Measurements from ENCODE around the gene POU2F2.

The POU2F2 gene

GRCh38 chr19:42155796-42156195 lies 23.6 kb upstream of the POU2F2 start:
- DNase-seq (ENCODE audit: low read depth in 4 of 4, low spot score in 1 of 4), result no peak

- no peak for DNase-seq (ENCODE audit: low read depth in 4 of 4, low spot score in 1 of 4)
Observed at GRCh38 chr19:42154471-42155323, 22.5 kb upstream of the POU2F2 start.

- DNase-seq (ENCODE audit: low read depth in 4 of 4, low spot score in 1 of 4), result no peak
Observed at GRCh38 chr19:42153672-42154433, 21.6 kb upstream of the POU2F2 start.

GRCh38 chr19:42152910-42153671 lies 20.8 kb upstream of the POU2F2 start:
- no peak for DNase-seq (ENCODE audit: low read depth in 4 of 4, low spot score in 1 of 4)

- DNase-seq (ENCODE audit: low read depth in 4 of 4, low spot score in 1 of 4), result no peak
Observed at GRCh38 chr19:42151782-42152684, 19.8 kb upstream of the POU2F2 start.

- DNase-seq (ENCODE audit: low read depth in 4 of 4, low spot score in 1 of 4), result no peak
Observed at GRCh38 chr19:42150911-42151361, 18.7 kb upstream of the POU2F2 start.

GRCh38 chr19:42150364-42150763 lies 18.1 kb upstream of the POU2F2 start:
- no peak for DNase-seq (ENCODE audit: low read depth in 4 of 4, low spot score in 1 of 4)

- DNase-seq (ENCODE audit: low read depth in 4 of 4, low spot score in 1 of 4), result no peak
Observed at GRCh38 chr19:42149447-42150202, 17.4 kb upstream of the POU2F2 start.

GRCh38 chr19:42148266-42148665 lies 16.0 kb upstream of the POU2F2 start:
- no peak for DNase-seq (ENCODE audit: low read depth in 4 of 4, low spot score in 1 of 4)

GRCh38 chr19:42143341-42144234 lies 11.3 kb upstream of the POU2F2 start:
- DNase-seq (ENCODE audit: low read depth in 4 of 4, low spot score in 1 of 4), result no peak

GRCh38 chr19:42140125-42140754 lies 8.0 kb upstream of the POU2F2 start:
- no peak for DNase-seq (ENCODE audit: low read depth in 4 of 4, low spot score in 1 of 4)

GRCh38 chr19:42134535-42135070 lies 2.4 kb upstream of the POU2F2 start:
- DNase-seq (ENCODE audit: low read depth in 4 of 4, low spot score in 1 of 4), result no peak

- DNase-seq (ENCODE audit: low read depth in 4 of 4, low spot score in 1 of 4), result peak; percentile 70 to 84 (median 74)
Observed at GRCh38 chr19:42132851-42133528, 744 bp upstream of the POU2F2 start.

- DNase-seq (ENCODE audit: low read depth in 4 of 4, low spot score in 1 of 4), result no peak
Observed at GRCh38 chr19:42131149-42132029, 857 bp downstream of the POU2F2 start.

GRCh38 chr19:42130254-42130573 lies 2.0 kb downstream of the POU2F2 start:
- DNase-seq (ENCODE audit: low read depth in 4 of 4, low spot score in 1 of 4), result no peak

- DNase-seq (ENCODE audit: low read depth in 4 of 4, low spot score in 1 of 4), result no peak
Observed at GRCh38 chr19:42129399-42130253, 2.6 kb downstream of the POU2F2 start.

Data from stimulated activated CD4-positive, alpha-beta T cell treated with anti-CD3 and anti-CD28 coated beads, Interleukin-1b, Interleukin-23, amount 100 ng/mL, for 24 hours (primary cell).